PC-3 (cell line): Measurements from ENCODE around the gene TMEM69.
"Not testable (repeated sequence)": the region's sequence is repeated elsewhere in the genome, so short reads cannot be mapped to it uniquely, and the experiment has no call there.

Source experiments
- CTCF ChIP-seq: fragments of 300-600 bp; sonication (generic); conservative IDR thresholded peaks from 2 replicates; pipeline ENCODE4 v1.5.1; 2017; ENCODE audit warnings: antibody characterized with exemption, low read depth, mild to moderate bottlenecking, low read length
- EZH2 ChIP-seq: fragments of 300-600 bp; sonication (generic); IDR thresholded peaks from one replicate; pipeline ENCODE4 v1.6.1; 2017; ENCODE audit warnings: antibody characterized with exemption, mild to moderate bottlenecking, low read length; ENCODE audit not compliant: unreplicated experiment
- EZH2phosphoT487 ChIP-seq: fragments of 300-600 bp; sonication (generic); IDR thresholded peaks from 2 replicates; pipeline ENCODE4 v1.6.1; 2018; ENCODE audit warnings: mild to moderate bottlenecking, antibody characterized with exemption, low read length, borderline replicate concordance

- not testable (repeated sequence) for TF ChIP-seq CTCF, EZH2, EZH2phosphoT487
Measured at GRCh38 chr1:45726007-45726406, 38.0 kb downstream of the TMEM69 start.
